Uterus (tissue), 4 donors: ENCODE measurements around the gene WWOX. TPM values are rescaled to one million over a fixed set of nuclear protein-coding genes. Genes with fewer than 3 reads are reported as not detected.

Experiments
- DNase-seq, 2 donors: peaks; one replicate each; pipeline ENCODE4 v3.0.0-alpha.2; 2019 to 2020
- H3K27ac ChIP-seq, 2 donors: fragments of 200-600 bp; sonication (generic); 1 replicate in 1 of 2; 2 replicates in 1 of 2; pipeline ENCODE4 v1.5.1; 2016 to 2018
- H3K27me3 ChIP-seq, 2 donors: fragments of 200-600 bp; sonication (generic); one replicate each; pipeline ENCODE4 v1.5.1; 2018 to 2019; ENCODE audit warnings: control low read depth in 1 of 2
- H3K36me3 ChIP-seq, 2 donors: fragments of 200-600 bp; sonication (generic); one replicate each; pipeline ENCODE4 v1.5.1; 2019; ENCODE audit warnings: control low read depth in 1 of 2
- H3K4me1 ChIP-seq, 2 donors: fragments of 200-600 bp; sonication (generic); one replicate each; pipeline ENCODE4 v1.5.1; 2018 to 2019; ENCODE audit warnings: control low read depth in 1 of 2
- H3K4me3 ChIP-seq, 2 donors: fragments of 200-600 bp; sonication (generic); 1 replicate in 1 of 2; 2 replicates in 1 of 2; pipeline ENCODE4 v1.5.1; 2018 to 2019; ENCODE audit warnings: mild to moderate bottlenecking in 1 of 2
- H3K9me3 ChIP-seq, 2 donors: fragments of 200-600 bp; sonication (generic); one replicate each; pipeline ENCODE4 v1.5.1; 2019; ENCODE audit warnings: control low read depth in 1 of 2
- POLR2A ChIP-seq, 2 donors: fragments of 450-650 bp; IDR thresholded peaks; one replicate each; pipeline ENCODE4 v1.6.1; 2016; ENCODE audit warnings: antibody characterized with exemption in 2 of 2, mild to moderate bottlenecking in 1 of 2, moderate library complexity in 1 of 2
- intact Hi-C: fragments of 100-400 bp; cut with DNase I; formaldehyde crosslinking; loops from one replicate; pipeline ENCODE4 v1.15.1; 2023; ENCODE audit warnings: low total_unique reads
- total RNA-seq, 4 donors: library from RNA; depleted of rRNA in 3 of 4; stranded (reverse); fragments of >200 nt in 3 of 4; gene quantifications; one replicate each; pipeline versions ENCODE4 v1.1.0 to v1.2.4, GENCODE V29; 2014 to 2023
- TF ChIP-seq, protein P1 (sequence below), 4 experiments: fragments of 200-600 bp in 2 of 4; fragments of 450-650 bp in 2 of 4; sonication (generic) in 2 of 4; IDR thresholded peaks; one replicate each; pipeline ENCODE4 v1.5.1; 2016 to 2019; ENCODE audit warnings: antibody characterized with exemption in 4 of 4, mild to moderate bottlenecking in 2 of 4, moderate library complexity in 1 of 4
- donor health status: DM: yes; HTN: yes; CAD: no.

WWOX gene
- total RNA-seq, 4 donors from 2014 or later = 34.1 to 99.9 (median 55.8) TPM

DNA sequence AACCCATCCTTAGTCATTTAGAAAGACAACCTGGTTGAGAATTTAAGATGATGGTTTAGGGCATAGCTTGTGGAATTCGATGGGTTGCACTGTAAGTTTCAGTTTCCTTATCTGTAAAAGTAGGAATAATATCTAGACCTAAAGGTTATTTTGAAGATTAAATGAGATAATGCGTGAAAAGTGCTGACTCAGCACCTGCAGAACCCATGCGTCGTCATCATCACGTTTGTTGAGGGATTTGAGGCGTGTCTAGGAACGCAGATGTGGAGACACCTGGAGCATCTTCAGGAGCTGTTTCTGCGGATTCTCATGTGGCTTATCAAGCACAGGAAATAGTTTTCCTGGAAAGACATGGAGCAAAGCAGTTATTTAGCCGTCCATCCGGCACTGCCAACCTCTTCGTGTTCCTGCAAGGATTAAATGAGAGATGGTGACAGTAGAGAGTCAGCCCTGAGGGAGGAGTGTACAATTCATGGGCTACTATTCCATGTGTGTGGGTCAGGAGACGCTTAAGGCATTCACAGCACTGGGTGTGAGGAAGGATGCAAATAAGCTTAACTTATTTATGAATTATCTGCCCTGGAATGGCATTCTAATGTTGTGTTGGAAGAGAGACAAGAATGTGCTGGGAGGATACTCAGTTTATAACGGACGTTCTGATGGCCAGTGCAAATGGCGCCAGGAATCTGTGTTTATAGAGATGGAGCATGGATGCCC lies 965.0 kb downstream of the WWOX start:
- DNase-seq = no peak
- Histone ChIP-seq H3K4me1 (peaks cover 0 to 2% of the 10 kb centered on the region in 2 donors), H3K27ac (no peak overlapping the region), H3K9me3 (no peaks in the 10 kb centered on the region), H3K4me3 (no peak overlapping the region), H3K27me3 (no peaks in the 10 kb centered on the region), H3K36me3 (no peaks in the 10 kb centered on the region)
- intact Hi-C loops = no loop called here
- TF ChIP-seq, protein P1, sequence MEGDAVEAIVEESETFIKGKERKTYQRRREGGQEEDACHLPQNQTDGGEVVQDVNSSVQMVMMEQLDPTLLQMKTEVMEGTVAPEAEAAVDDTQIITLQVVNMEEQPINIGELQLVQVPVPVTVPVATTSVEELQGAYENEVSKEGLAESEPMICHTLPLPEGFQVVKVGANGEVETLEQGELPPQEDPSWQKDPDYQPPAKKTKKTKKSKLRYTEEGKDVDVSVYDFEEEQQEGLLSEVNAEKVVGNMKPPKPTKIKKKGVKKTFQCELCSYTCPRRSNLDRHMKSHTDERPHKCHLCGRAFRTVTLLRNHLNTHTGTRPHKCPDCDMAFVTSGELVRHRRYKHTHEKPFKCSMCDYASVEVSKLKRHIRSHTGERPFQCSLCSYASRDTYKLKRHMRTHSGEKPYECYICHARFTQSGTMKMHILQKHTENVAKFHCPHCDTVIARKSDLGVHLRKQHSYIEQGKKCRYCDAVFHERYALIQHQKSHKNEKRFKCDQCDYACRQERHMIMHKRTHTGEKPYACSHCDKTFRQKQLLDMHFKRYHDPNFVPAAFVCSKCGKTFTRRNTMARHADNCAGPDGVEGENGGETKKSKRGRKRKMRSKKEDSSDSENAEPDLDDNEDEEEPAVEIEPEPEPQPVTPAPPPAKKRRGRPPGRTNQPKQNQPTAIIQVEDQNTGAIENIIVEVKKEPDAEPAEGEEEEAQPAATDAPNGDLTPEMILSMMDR (IDR thresholded peaks at IDR 0.05) = no peak
- no peak for TF ChIP-seq POLR2A (IDR thresholded peaks at IDR 0.05)

DNA sequence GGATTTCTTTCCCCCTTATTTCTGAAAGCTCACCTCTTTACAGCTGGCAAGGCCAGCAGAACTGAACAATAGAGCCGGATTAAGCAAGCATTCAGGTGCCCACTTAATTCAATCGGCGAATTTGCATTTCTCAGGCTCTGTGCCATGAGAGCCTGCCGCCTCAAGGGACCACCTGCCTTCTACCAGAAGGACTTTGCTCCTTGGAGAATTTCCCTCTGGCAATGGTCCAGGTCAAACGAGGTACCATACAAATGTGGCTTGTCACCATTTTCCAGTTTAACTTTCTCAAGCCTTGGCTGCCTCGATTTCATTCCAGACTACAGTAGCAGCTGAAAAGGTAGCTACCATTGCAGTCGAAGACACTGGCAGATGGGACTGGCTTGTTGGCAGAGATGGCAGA lies 967.1 kb downstream of the WWOX start:
- Histone ChIP-seq H3K9me3 (no peaks in the 10 kb centered on the region), H3K4me1 (peaks cover 0 to 7% of the 10 kb centered on the region in 2 donors), H3K27me3 (no peaks in the 10 kb centered on the region), H3K36me3 (no peaks in the 10 kb centered on the region), H3K27ac (no peak overlapping the region), H3K4me3 (no peak overlapping the region)
- intact Hi-C loops = no loop called here
- TF ChIP-seq POLR2A (IDR thresholded peaks at IDR 0.05) = no peak
- TF ChIP-seq, protein P1 (IDR thresholded peaks at IDR 0.05) = no peak
- DNase-seq = no peak

DNA sequence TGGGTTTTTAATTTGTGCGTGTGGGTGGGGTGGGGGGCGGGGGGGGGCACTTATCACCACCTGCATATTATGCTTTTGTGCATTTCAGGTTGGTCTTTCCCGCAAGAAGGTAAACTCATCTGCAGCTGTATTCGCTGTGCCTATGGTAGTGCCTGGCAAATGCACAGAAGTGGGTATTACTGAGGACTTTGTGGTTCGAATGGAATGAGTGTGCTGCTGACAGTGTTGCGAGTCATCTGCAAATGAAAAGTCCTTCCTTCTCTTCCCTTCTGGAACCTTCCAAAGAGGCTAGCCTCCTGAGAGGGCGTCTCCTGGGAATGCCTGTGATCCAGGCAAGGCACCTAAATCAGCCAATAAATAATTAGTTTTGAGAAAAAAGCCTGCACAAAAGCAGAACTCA lies 968.1 kb downstream of the WWOX start:
- H3K36me3 ChIP-seq = no peaks in the 10 kb centered on the region
- no peaks in the 10 kb centered on the region for H3K27me3 ChIP-seq
- H3K27ac ChIP-seq = no peak overlapping the region
- peaks cover 0 to 10% of the 10 kb centered on the region in 2 donors for H3K4me1 ChIP-seq
- DNase-seq = no peak
- no peak overlapping the region for H3K4me3 ChIP-seq
- no peaks in the 10 kb centered on the region for H3K9me3 ChIP-seq
- no peak for TF ChIP-seq POLR2A (IDR thresholded peaks at IDR 0.05)
- TF ChIP-seq, protein P1 (IDR thresholded peaks at IDR 0.05) = no peak
- intact Hi-C loops = no loop called here

DNA sequence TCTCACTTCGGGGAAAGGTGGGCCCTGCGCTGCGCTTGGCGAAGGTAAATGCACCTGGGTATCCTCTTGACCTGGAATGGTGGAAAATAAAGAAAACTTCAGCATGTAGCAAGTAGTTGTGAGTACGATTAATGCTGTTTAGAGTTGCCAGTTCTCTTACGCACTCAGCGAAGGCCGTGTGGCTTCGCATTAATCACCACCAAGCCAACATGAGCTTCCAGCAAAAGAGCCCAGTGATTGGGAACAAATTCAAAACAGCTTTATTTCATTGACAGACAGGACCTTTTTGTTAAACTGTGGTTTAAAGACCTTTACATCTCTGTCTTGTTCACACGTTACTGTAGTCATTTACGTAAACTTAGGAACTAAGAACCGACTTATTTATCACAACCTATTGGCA lies 969.7 kb downstream of the WWOX start:
- Histone ChIP-seq H3K4me1 (peaks cover 0 to 10% of the 10 kb centered on the region in 2 donors), H3K27me3 (no peaks in the 10 kb centered on the region), H3K9me3 (no peaks in the 10 kb centered on the region), H3K36me3 (no peaks in the 10 kb centered on the region), H3K4me3 (no peak overlapping the region), H3K27ac (no peak overlapping the region)
- DNase-seq = no peak
- intact Hi-C loops = no loop called here
- TF ChIP-seq, protein P1 (IDR thresholded peaks at IDR 0.05) = no peak
- no peak for TF ChIP-seq POLR2A (IDR thresholded peaks at IDR 0.05)

DNA sequence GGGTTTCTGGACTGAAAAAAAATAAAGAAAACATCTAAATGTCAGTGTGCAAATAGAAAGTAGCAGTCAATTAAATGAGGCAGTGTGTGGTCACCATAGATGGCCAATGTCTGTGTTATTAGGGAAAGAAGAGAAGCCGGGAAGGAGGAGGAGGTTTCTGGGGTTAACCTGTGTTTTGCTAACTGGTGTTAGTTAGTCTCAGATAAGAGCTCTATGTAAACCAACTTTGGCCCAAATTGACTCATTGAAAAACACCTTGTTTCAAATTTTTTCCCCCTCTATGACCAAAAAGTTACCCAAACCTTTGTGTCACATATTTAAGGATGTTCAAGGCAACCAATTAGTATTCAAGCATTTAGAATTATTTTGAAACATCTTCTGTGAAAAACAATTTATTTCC lies 970.2 kb downstream of the WWOX start:
- no peak for DNase-seq
- no peaks in the 10 kb centered on the region for H3K36me3 ChIP-seq
- no peaks in the 10 kb centered on the region for H3K9me3 ChIP-seq
- intact Hi-C loops = no loop called here
- H3K27me3 ChIP-seq = no peaks in the 10 kb centered on the region
- TF ChIP-seq POLR2A (IDR thresholded peaks at IDR 0.05) = no peak
- TF ChIP-seq, protein P1 (IDR thresholded peaks at IDR 0.05) = no peak
- H3K4me3 ChIP-seq = no peak overlapping the region
- peaks cover 0 to 10% of the 10 kb centered on the region in 2 donors for H3K4me1 ChIP-seq
- no peak overlapping the region for H3K27ac ChIP-seq
